CD4-positive, alpha-beta T cell treated with Interleukin-4 for 4 hours (primary cell): Measurements from ENCODE around the gene UBAC1.
"Not testable (repeated sequence)": the region's sequence is repeated elsewhere in the genome, so short reads cannot be mapped to it uniquely, and the experiment has no call there.

Source experiments
- DNase-seq: peaks from one replicate; pipeline ENCODE4 v3.0.0-alpha.2; 2020

UBAC1 gene

DNA sequence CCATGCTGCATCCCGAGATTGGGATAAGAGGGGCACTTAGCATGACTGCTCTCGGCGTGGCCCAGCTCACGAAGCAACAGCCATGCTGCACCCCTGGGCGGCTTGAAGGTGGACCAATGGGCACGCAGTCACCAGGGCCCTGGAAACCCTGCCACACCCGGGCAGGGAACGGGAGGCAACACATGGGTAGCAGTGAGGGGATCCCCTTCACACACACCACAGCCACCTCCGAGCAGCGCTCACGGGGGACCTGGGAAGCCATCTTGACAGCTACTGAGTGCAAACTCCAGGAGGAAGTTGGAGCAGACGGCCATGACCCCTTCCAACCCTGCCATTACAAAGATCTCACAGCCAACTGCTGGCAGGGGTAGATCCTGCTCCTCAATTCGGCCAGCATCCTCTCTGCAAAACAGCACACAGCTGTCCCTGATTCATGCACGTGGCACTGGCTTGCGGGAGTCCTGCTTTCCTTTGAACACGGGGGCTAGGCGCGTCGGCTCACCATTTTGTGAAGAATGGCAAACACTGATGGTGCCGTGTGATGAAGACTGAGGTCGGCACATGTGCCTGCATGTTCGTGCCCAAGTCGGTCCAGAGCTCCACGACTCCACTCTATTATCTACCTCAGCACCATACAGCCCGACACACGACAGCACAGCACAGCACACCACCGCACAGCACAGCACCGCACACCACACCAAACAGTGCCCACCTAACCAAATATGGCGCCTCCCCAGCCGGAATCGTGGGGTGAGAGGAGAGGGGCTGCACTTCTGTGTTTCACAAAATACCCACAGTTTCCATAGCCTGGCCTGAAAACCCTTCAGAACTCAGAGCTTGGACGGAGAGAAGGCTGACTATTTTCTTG is 5.0 kb downstream of the UBAC1 start:
- DNase-seq, result no peak

DNA sequence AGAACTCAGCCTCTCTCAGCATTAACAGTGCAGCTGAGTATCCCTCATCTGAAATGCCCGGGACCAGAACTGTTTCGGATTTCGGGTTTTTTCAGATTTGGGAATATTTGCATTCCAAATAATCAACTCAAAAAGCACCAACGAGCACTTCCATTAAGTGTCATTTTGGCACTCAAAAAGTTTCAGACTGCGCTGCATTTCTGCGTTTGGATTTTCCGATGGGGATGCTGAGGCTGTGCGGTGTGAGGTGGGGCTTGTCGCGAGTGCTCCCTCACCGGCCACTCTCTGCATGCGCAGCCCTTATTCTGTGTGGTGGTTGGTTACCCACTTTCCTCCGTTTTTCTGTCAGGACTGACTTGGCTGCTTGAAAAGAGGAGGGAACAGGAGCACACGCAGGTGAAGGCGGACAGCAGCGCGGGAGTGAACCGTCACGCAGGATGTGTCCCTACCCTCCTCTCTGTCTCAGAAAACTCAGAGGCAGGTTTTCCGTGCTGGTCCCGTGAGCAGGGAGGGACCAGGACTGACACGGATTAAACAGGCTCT is 8.4 kb downstream of the UBAC1 start:
- no peak for DNase-seq

DNA sequence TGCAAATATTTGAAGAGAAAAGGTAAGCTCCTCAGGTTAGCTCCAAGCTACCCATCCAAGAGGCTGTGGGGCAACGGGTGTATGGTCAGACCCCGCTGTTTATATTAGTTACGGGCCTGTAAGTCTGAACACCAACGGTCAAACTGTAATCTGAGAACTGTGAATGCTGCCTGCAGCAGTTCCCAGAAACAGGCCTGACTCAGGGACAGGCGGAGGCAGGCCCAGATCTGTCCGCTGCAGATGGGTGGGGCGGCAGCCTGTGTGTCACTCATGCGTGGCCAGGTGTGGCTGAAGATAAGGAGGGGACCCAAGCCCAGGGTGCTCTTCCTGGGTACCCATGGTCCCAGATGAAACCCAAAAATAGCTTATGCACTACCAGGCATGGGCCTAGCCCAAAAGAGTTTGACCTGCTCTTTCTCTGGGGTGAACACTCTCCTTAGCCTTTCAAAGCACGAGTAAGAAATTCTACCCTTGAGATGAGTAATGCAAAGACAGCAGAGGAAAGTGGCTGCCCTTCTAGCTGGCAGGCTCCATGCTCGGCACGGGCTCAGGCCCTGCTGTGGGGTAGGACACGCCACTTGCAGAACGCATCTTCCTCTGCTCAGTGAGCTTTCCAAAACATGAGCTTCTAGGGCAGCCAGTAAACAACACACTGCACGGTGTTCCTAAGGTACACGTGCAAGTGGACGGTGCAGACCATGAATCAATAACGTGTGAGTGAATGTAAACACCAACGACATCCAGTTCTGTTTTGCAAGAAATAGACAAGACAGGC is 9.1 kb downstream of the UBAC1 start:
- DNase-seq, result no peak

DNA sequence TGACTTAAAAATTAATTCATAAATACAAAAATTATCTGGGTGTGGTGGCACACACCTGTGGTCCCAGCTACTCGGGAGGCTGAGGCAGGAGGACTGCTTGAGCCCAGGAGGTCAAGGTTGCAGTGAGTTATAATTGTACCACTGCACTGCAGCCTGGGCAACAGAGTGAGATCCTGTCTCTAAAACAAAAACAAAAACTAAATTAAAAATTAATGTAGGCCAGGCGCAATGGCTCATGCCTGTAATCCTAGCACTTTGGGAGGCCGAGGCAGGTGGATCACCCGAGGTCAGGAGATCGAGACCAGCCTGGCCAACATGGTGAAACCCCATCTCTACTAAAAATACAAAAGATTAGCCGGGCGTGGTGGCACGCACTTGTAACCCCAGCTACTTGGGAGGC is 9.9 kb downstream of the UBAC1 start:
- DNase-seq, result not testable (repeated sequence)

DNA sequence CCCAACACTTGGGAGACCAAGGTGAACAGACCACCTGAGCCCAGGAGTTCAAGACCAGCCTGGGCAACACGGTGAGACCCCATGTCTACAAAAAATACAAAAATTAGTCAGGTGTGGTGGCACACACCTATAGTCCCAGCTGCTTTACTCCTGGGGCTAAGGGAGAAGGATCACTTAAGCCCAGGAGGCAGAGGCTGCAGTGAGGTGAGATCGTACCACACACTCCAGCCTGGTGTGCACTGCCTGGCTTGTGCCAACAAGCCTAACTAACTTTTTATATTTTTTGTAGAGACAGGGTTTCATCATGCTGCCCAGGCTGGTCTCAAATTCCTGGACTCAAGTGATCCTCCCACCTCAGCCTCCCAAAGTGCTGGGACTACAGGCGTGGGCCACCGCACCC is 10.3 kb downstream of the UBAC1 start:
- not testable (repeated sequence) for DNase-seq

DNA sequence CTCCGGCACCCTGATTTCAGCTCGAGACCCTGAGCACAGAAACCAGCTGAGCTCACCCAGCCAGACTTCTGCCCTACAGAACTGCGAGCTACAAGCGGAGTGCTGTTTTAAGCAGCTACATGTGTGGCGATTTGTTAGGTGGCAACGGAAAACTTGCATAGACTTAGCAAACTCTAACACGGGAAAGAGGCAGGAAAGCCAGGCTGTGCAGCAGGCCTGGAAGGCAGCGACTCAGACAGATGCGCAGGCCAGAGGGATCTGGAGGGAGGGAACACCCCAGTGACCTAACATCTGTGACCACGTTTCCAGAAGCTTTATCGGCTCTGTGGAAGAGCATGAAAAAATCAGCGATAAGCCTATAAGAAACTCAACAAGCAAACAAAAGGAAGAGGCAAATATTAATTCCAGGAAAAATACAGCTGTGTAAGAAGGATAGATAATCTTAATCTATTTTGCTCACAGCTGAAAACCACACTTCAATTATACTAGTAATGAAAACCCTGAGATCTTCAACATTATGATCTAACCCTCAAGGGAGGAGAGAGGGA is 11.0 kb downstream of the UBAC1 start:
- no peak for DNase-seq

DNA sequence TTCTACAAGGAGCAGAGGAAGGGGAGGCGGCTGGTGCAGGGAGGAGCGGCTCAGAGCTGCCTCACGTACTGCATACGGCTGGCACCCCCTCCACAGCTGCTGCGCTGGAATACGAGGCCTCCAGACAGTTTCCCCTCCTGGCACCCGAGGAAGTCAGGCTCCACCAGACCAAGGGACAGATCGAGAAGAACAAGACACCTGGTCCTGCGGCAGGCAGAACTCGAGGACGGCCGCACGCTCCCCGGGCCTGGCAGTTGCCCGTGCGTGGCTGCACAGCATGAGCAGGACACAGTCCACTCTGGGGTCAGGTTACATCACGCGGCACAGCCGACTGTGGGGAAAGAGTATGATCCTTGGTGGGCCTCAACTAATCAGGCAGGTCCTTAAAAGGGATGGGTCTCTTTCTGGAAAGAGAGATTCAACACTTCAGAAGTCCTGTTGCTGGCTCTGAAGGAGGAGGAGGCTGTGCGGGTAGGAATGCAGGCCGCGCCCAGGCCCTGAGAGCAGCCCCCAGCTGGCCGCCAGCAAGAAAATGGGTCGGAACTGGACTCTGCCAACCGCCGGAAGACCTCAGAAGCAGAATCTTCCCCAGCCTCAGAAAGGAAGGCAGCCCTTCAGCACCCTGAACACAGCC is 11.6 kb downstream of the UBAC1 start:
- no peak for DNase-seq

DNA sequence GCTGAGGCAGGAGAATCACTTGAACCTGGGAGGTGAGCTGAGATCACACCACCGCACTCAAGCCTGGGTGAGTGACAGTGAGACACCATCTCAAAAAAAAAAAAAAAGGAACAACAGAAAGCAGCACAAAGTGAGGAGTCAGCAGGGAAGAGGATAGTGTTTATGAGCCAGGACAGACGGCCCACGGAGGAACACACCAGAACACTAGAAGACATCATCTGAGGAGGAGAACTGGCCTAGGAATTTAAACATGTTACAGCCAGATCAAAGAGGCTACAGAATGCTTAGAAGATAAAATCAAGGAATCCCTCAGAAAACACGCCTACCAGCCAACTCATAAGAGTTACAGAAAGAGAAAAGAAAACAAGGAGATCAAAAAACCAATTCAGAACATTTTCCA is 12.2 kb downstream of the UBAC1 start:
- no peak for DNase-seq

DNA sequence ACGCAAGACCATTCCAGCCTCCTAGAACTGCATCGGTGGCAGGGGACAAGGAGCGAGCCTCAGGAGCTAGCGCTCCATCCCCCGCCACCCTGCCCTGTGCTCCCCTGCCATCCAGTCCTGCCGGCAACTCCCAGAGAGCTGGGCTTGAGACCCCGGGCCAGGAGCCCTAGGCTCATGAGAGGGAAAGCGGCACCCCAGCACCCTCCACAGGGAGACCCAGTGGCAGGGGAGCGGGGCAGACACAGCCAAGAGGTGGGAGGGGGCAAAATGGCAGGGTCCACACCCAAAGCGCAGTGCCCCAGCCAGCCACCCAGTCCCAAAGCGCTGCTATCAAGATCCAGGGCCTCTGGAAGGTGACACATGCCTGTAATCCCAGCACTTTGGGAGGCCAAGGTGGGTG is 12.7 kb downstream of the UBAC1 start:
- no peak for DNase-seq

DNA sequence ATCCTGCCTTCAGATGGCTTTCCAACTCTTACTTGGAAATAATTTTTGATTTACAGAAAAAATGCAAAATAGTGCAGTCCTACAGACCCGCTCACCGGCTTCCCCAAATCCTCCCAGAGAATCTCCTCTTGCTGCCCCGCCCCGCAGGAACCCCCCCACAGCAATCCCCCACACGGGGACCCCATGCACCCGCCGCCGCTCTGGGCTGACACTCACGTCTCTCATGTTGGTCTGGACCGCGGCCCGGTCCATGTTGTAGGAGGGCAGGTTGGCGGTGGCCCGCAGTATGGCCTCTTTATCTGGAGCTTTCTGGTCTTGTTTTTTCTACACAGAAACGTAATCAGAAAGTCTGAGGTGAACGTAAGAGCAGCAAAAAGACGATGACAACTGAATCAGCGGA is 13.6 kb downstream of the UBAC1 start:
- DNase-seq, result no peak

DNA sequence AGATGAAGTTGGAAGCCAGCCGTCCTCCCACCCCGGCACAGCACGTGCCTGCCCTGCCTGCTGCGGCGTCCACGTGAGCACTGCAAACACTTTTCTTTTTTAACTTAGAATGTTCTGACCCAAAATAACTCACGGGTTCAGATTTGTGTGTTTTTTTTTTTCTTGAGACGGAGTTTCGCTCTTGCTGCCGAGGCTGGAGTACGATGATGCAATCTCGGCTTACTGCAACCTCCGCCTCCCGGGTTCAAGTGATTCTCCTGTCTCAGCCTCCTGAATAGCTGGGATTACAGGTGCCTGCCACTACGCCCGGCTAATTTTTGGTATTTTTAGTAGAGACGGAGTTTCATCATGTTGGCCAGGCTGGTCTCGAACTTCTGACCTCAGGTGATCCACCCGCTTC is 14.1 kb downstream of the UBAC1 start:
- not testable (repeated sequence) for DNase-seq

DNA sequence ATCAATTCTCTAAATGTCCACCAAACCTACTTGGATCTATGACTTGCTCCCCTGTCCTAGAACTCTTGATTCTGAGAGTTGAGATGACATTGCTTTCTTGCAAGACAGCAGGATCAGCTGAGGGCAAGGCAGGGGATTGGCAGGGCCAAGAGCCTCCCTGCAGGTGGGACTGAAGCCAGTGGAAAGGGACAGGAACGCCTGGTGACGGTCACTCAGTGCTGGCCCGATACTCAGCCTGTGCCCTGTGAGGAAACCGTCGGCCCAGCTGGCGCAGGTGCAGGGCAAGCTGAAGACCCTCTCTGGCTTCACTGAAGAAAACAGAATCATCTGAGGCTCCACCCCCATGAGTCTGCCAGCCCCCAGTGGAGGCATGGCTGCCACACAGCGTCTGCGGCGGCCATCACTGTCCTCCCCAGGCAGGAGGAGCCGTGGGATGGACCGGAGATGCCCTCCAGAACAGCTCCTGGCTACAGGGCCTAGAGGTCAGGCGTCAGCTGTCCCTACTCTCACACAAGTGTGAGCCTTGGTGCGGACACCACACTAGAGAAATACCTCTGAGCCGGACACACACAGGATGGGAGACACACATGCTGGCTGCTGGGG is 14.7 kb downstream of the UBAC1 start:
- no peak for DNase-seq

DNA sequence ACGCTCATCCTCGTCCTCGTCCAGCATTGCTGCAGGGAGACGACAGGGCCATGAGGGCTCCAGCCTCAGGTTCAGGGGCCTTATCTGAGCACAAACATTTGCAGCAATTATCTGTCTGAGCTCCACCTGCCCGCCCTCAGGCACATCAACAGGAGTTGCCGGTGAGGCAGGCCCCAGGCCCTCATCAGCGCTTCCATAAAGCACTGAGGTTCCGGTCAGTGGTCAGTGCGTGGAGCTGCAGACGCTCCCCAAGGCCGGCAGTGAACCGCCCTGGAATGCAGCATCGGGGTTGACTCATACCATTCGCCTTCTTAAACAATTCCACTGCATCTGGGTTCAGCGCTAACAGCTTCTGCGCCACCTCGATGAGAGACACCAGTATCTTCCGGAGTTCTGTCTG is 15.2 kb downstream of the UBAC1 start:
- no peak for DNase-seq

DNA sequence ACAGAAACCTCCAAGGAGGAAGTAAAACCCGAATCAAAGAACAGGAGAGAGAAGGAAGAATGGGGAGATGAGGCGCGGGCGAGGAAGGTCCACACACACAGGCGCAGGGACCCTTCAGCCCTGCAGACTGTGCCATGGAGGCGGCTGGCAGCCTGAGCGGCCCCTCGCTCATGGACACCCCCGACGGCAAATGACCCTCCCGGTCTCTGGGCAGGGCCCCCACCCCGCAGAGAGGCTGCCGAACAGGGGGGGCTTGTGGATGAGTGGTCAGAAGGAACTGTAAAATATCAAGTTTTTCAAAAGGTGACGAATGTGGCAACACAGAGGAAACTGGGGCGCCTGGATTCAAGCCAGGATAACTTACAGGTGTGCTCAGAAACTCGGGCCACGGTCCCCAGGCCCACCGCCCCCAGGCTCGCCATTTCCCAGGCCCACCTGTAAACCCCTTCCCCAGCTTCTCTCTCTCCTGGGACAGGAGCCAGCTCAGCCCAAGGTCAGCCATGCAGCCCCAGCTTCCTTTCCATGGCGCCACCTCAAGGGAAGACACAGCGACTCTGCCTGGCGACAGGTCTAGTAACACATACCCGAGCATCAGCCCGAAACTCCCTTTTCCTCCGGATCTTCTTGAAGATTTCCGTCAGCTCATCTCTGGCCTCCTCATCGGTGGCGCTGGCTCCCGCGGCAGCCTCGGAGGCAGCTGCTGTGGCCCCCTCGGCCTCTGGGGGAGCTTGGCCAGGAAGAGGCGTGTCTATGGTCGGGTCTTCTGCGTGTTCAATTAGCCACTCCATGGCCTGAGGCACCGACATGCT is 16.5 kb downstream of the UBAC1 start:
- DNase-seq, result no peak

DNA sequence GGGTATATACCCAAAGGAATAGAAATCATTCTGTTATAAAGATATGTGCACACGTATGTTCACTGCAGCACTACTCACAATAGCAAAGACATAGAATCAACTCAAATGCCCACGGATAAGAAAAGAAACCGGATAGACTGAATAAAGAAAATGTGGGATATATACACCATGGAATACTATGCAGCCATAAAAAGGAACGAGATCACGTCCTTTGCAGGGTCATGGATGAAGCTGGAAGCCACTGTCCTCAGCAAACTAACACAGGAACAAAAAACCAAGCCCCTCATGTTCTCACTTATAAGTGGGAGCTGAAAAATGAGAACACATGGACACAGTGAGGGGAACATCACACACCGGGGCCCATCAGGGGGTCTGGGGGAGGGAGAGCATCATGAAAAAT is 17.6 kb downstream of the UBAC1 start:
- DNase-seq, result not testable (repeated sequence)

DNA sequence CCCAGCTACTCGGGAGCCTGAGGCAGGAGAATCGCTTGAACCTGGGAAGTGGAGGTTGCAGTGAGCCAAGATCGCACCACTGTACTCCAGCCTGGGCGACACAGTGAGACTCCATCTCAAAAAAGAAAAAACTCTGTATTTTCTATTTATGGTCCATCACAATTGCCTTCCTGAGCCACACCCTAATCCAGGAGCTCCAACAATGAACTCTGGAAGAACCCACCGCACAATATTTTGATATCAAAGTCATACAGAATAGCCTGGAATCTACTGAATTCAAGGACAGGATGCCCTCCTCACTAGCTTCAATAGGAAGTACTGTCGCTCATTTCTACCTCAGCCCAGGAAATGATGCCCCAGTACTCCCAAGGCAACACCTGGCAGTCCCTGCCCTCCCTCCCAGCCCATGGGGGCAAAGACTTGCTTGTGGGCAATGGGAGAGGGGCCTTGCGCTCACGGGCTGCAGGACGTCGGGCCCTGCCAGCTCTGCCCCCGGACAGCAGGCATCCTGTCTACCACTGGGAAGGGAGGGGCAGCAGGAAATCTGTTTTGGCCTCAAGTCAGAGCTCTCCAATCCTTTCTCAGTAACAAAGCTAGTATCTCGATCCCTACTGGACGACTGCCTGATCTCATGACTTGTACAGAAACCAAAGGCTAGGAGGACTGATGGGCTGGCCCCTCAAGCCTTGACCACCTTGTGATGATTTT is 19.7 kb downstream of the UBAC1 start:
- no peak for DNase-seq

DNA sequence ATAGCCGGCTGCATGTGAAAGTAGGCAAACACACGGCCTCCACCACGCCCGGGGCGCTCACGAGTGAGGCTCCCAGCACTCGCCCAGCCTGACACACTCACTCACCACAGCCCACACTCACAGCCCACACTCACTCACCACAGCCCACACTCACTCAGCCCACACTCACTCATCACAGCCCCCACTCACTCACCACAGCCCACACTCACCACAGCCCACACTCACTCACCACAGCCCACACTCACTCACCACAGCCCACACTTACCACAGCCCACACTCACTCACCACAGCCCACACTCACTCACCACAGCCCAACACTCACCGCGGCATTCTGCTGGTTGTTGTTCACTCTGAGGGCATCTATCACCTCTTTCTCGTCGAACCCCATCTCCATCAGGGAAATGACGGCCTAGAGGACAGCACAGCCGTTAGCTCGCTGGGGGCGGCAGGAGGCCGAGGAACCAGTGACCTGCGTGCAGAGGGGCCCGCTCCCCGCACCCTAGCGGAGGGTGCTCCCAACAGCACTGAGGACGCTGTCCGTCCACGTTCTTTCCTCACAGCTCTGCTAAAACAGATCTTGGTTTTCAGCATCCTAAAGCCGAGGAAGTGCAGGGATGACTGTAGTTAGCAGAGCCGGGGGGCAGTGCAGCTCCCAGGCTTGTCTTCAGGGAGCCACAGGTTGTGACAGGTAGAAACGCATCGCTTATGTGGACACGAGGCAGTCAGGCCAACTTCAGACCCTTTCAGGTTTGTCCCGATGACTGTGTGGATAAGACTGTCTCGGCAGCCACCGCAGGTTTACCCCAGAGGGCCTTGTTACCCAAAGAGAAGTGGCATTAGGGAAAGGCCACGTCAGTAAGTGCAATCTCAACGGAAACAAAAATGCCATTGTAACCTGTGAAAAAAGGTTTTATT is 21.6 kb downstream of the UBAC1 start:
- peak; percentile 45 for DNase-seq

DNA sequence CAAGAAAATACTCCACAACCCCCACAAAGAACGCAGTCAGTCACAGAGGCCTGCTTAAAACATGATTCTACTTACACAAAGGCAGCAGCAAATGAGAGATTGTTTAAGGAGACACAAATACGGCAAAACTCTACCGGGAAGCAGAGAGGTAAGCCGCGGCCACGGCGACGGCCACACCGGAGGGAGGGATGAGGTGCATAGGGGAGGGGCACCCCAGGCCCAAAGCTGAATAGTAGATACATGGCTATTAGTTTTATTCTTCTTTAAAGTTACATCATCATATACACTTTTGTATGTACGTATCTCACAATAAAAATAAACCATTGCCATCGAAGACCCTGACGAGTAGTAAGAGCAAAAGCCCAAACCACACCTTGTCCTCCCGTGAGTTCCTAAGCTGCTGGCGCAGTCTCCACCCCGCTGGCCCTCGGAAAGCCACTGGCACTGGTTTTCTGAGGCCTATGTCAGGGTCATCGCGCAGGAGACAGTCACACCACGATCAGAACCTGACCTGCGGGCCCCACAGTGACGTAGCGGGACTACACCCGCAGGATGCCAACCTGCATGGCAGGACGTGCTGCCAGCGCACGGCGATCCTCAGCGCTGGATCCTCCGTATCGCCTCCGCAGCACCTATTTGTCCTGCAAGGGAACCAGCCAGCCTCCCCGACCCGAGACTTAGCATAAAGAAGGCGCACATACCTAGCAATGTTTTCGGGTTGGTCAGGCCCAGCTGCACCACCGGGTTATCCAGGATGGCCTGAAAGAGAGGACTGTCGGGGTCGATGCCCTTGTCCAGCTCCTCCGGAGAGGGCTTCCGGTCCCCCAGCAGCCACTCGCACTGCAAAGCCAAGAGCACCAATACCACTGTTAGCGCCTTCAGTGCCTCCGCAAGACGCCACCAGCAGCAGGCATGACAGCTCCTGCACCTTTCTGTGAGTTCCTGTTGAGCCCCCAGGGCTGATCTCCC is 23.4 kb downstream of the UBAC1 start:
- no peak for DNase-seq

DNA sequence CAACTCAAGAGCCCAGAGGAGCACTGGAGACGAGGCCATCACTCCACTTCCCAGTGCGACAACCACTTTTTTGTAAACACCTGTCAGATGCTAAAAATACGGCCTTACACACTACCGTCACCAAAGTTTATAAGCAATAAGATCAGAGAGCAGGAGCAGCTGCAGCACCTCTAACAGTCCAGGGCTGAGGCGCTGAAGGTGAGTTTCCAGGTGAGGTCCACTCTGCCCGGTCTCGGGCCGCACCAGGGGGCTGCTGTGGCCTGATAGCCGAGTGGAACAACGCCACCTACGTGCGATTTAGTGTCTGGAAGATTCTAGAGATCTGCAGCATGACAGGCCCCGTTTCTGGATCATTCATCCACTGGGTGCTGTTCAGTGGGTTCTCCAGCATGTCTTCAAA is 28.1 kb downstream of the UBAC1 start:
- no peak for DNase-seq
